Ovary (tissue), 9 donors: ENCODE results near the gene CHD3. TPM values are rescaled to one million over a fixed set of nuclear protein-coding genes. Genes with fewer than 3 reads are reported as not detected.

Experiments
- DNase-seq, 5 donors: peaks; one replicate each; pipeline ENCODE4 v3.0.0-alpha.2; 2019 to 2020
- H3K27ac ChIP-seq, 2 donors: fragments of 200-600 bp; one replicate each; pipeline versions ENCODE4 v1.5.1 to v1.8.0; 2019 to 2022
- H3K27me3 ChIP-seq: fragments of 200-600 bp; one replicate; pipeline ENCODE4 v1.8.0; 2022
- H3K36me3 ChIP-seq: fragments of 200-600 bp; sonication (generic); one replicate; pipeline ENCODE4 v1.5.1; 2019
- H3K4me1 ChIP-seq: one replicate; pipeline ENCODE4 v1.8.1; 2013; ENCODE audit warnings: mild to moderate bottlenecking, moderate library complexity; ENCODE audit not compliant: insufficient read depth
- H3K4me3 ChIP-seq: fragments of 200-600 bp; sonication (generic); one replicate; pipeline ENCODE4 v1.5.1; 2017
- H3K9me3 ChIP-seq, 2 donors: fragments of 200-600 bp in 1 of 2; sonication (generic) in 1 of 2; one replicate each; pipeline versions ENCODE4 v1.5.1 to v1.8.1; 2013 to 2019; ENCODE audit warnings: mild to moderate bottlenecking in 1 of 2, moderate library complexity in 1 of 2
- CTCF ChIP-seq, 3 donors: fragments of 450-650 bp in 2 of 3; fragments of 200-600 bp in 1 of 3; IDR thresholded peaks; one replicate each; pipeline versions ENCODE4 v1.5.1 to v1.8.0; 2016 to 2022; ENCODE audit warnings: antibody characterized with exemption in 3 of 3, mild to moderate bottlenecking in 1 of 3
- EP300 ChIP-seq: sonication (generic); formaldehyde crosslinking; IDR thresholded peaks from one replicate; pipeline ENCODE4 v1.6.1; 2017; ENCODE audit warnings: antibody characterized with exemption
- POLR2A ChIP-seq: fragments of 450-650 bp; IDR thresholded peaks from one replicate; pipeline ENCODE4 v1.6.1; 2017; ENCODE audit warnings: antibody characterized with exemption, mild to moderate bottlenecking, moderate library complexity
- WGBS, 3 donors: extraction: QIAGEN DNeasy Blood & Tissue Kit in 1 of 3; methylation state at CpG; one replicate each; pipeline versions ENCODE4 v1.1.5 to v1.1.7; 2013 to 2017; 5-methylcytosine and 5-hydroxymethylcytosine counted together
- intact Hi-C, 4 donors: fragments of 100-400 bp; cut with DNase I; formaldehyde crosslinking; loops; one replicate each; pipeline versions ENCODE4 v1.11.0 to v1.15.1; 2022 to 2023
- polyA plus RNA-seq, 2 donors: library from polyadenylated mRNA; stranded (reverse); fragments of 200-250 nt in 1 of 2; fragments of 350-450 nt in 1 of 2; fragmentation: Illumina TruSeq in 1 of 2; extraction: RNeasy Lipid Tissue Mini Kit (QIAGEN cat#74804) in 1 of 2; gene quantifications; one replicate each; pipeline ENCODE4 v1.2.3, GENCODE V29; 2013 to 2014
- total RNA-seq, 7 donors: library from RNA; depleted of rRNA in 2 of 7; stranded (reverse); fragments of >200 nt in 2 of 7; fragmentation: NEBNext Ultra II Directional in 3 of 7; extraction: Animal tissue kit (Norgen Biotek cat#: 25700) in 3 of 7; gene quantifications; one replicate each; pipeline versions ENCODE4 v1.1.0 to v1.2.4, GENCODE V29; 2016 to 2023
- donor health status: DM: no; HTN: no; CAD: no; lungs with moderate emphysema.
- donor health status: DM: no; HTN: no; CAD: no.
- donor health status: Bipolar disorder and iron deficiency.
- donor health status: DM: yes; HTN: yes; CAD: no.
- donor health status: DM: no; HTN: no; CAD: no.
- donor health status: DM: yes; HTN: yes; CAD: no.

CHD3 gene
- total and polyA plus RNA-seq, 9 donors = 65.7 to 145 (median 100) TPM

DNA sequence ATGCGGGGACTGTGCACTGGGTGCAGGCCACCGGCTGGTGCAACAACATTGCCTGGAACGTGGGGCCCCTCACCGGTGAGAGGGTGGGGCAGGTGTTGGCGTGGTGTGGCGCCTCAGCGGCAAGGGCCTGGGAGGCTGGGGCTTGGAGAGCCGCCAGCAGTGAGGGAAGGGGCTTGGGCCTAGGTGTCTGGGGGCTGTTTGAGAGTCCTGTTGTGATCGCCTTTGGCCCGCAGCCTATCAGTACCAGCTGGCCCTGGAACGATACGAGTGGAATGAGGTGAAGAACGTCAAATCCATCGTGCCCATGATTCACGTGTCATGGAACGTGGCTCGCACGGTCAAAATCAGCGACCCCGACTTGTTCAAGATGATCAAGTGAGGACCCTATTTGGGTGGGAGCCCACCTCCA is 36.3 kb upstream of the CHD3 start:
- no peaks in the 10 kb centered on the region for H3K36me3 ChIP-seq
- H3K27me3 ChIP-seq = no peaks in the 10 kb centered on the region
- intact Hi-C loops = loop anchor here in 2 of 4 donors (2.0 to 10.0 kb wide), 3 partner anchors 17 to 110 kb away; partner anchors contain the start of gene KDM6B (in 1 of the 2)
- WGBS, 3 donors = 57 to 67% (median 60%) methylated on average over 16 to 20 of the region's 20 CpGs
- no peaks in the 10 kb centered on the region for H3K9me3 ChIP-seq
- TF ChIP-seq POLR2A (no peak), CTCF (IDR thresholded peaks at IDR 0.05) (no peak), EP300 (no peak)
- peaks cover 5% of the 10 kb centered on the region for H3K4me1 ChIP-seq
- no peak overlapping the region for H3K4me3 ChIP-seq
- DNase-seq = peak in 4 of 5 donors; percentile 54 to 67 (median 66)
- no peak overlapping the region for H3K27ac ChIP-seq

DNA sequence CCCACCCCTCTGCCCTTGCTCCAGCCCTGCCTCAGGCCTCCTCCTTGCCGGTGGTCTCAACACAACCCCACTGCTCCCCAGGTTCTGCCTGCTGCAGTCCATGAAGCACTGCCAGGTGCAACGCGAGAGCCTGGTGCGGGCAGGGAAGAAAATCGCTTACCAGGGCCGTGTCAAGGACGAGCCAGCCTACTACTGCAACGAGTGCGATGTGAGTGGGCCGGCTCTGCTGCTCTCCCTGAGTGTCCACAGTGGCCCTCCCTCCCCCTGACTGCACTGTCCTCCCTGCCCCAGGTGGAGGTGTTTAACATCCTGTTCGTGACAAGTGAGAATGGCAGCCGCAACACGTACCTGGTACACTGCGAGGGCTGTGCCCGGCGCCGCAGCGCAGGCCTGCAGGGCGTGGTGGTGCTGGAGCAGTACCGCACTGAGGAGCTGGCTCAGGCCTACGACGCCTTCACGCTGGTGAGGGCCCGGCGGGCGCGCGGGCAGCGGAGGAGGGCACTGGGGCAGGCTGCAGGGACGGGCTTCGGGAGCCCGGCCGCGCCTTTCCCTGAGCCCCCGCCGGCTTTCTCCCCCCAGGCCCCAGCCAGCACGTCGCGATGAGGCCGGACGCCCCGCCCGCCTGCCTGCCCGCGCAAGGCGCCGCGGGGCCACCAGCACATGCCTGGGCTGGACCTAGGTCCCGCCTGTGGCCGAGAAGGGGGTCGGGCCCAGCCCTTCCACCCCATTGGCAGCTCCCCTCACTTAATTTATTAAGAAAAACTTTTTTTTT is 35.5 kb upstream of the CHD3 start:
- intact Hi-C loops = loop anchor here in 2 of 4 donors (2.0 to 10.0 kb wide), 3 partner anchors 18 to 111 kb away; partner anchors contain the start of gene KDM6B (in 1 of the 2)
- WGBS, 3 donors = 74 to 79% (median 75%) methylated on average over 44 to 51 of the region's 51 CpGs
- TF ChIP-seq EP300 (no peak), CTCF (IDR thresholded peaks at IDR 0.05) (no peak)
- Histone ChIP-seq H3K36me3 (no peaks in the 10 kb centered on the region), H3K27ac (no peak overlapping the region), H3K27me3 (no peaks in the 10 kb centered on the region), H3K4me1 (peaks cover 5% of the 10 kb centered on the region), H3K4me3 (no peak overlapping the region), H3K9me3 (no peaks in the 10 kb centered on the region)
- peak in 4 of 5 donors; percentile 37 to 55 (median 50) for DNase-seq

DNA sequence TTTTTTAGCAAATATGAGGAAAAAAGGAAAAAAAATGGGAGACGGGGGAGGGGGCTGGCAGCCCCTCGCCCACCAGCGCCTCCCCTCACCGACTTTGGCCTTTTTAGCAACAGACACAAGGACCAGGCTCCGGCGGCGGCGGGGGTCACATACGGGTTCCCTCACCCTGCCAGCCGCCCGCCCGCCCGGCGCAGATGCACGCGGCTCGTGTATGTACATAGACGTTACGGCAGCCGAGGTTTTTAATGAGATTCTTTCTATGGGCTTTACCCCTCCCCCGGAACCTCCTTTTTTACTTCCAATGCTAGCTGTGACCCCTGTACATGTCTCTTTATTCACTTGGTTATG is 34.9 kb upstream of the CHD3 start:
- Histone ChIP-seq H3K36me3 (no peaks in the 10 kb centered on the region), H3K4me1 (peaks cover 6% of the 10 kb centered on the region), H3K9me3 (no peaks in the 10 kb centered on the region), H3K4me3 (no peak overlapping the region), H3K27ac (no peak overlapping the region), H3K27me3 (no peaks in the 10 kb centered on the region)
- DNase-seq = peak in 3 of 5 donors; percentile 40 to 54 (median 51)
- no peak for TF ChIP-seq POLR2A
- no peak for TF ChIP-seq EP300
- TF ChIP-seq CTCF (IDR thresholded peaks at IDR 0.05) = no peak
- intact Hi-C loops = loop anchor here in 2 of 4 donors (2.0 to 10.0 kb wide), 3 partner anchors 19 to 111 kb away; partner anchors contain the start of gene KDM6B (in 1 of the 2)
- WGBS, 3 donors = 81 to 86% (median 85%) methylated on average over 21 of the region's 21 CpGs

- intact Hi-C loops = loop anchor here in 2 of 4 donors (5.0 to 10.0 kb wide), 2 partner anchors 109 to 112 kb away; no protein-coding TSS in a partner anchor
- no peaks in the 10 kb centered on the region for H3K9me3 ChIP-seq
- H3K4me3 ChIP-seq = no peak overlapping the region
- no peaks in the 10 kb centered on the region for H3K36me3 ChIP-seq
- DNase-seq = peak in 4 of 5 donors; percentile 37 to 54 (median 52)
- TF ChIP-seq CTCF (IDR thresholded peaks at IDR 0.05) (no peak), POLR2A (no peak), EP300 (no peak)
- H3K27me3 ChIP-seq = no peaks in the 10 kb centered on the region
- H3K27ac ChIP-seq = no peak overlapping the region
- H3K4me1 ChIP-seq = peaks cover 8% of the 10 kb centered on the region
- WGBS, 3 donors = 75 to 80% (median 78%) methylated on average over 31 of the region's 31 CpGs
These were observed 34.4 kb upstream of the CHD3 start for GRCh38 chr17:7854078-7854777.
